Esophagus squamous epithelium (tissue), 5 donors: ENCODE measurements around the gene KISS1. TPM values are rescaled to one million over a fixed set of nuclear protein-coding genes. Genes with fewer than 3 reads are reported as not detected.

Experiments
- DNase-seq: peaks from one replicate; lab custom pipeline; 2025; lab: John Stamatoyannopoulos, UW
- H3K27ac ChIP-seq, 4 donors: fragments of 200-600 bp; sonication (generic); one replicate each; pipeline ENCODE4 v1.5.1; 2016 to 2019; ENCODE audit warnings: mild to moderate bottlenecking in 1 of 4
- H3K27me3 ChIP-seq, 4 donors: fragments of 200-600 bp; sonication (generic); 1 replicate in 3 of 4; 2 replicates in 1 of 4; pipeline versions ENCODE4 v1.5.1 to v1.6.0; 2017 to 2021; ENCODE audit warnings: antibody characterized with exemption in 1 of 4
- H3K36me3 ChIP-seq, 3 donors: fragments of 200-600 bp; sonication (generic); one replicate each; pipeline ENCODE4 v1.5.1; 2016 to 2019
- H3K4me1 ChIP-seq, 3 donors: fragments of 200-600 bp; sonication (generic); one replicate each; pipeline ENCODE4 v1.5.1; 2017 to 2019
- H3K4me3 ChIP-seq, 4 donors: fragments of 200-600 bp; sonication (generic); 1 replicate in 3 of 4; 2 replicates in 1 of 4; pipeline ENCODE4 v1.5.1; 2016 to 2019; ENCODE audit warnings: mild to moderate bottlenecking in 2 of 4, moderate library complexity in 1 of 4
- H3K9me3 ChIP-seq, 3 donors: fragments of 200-600 bp; sonication (generic); one replicate each; pipeline ENCODE4 v1.5.1; 2016 to 2019
- POLR2A ChIP-seq, 4 donors: fragments of 450-650 bp; IDR thresholded peaks; one replicate each; pipeline ENCODE4 v1.6.1; 2017; ENCODE audit warnings: antibody characterized with exemption in 4 of 4, mild to moderate bottlenecking in 4 of 4, moderate library complexity in 3 of 4
- WGBS, 2 donors: methylation state at CpG; one replicate each; pipeline ENCODE4 v1.1.5; 2018; 5-methylcytosine and 5-hydroxymethylcytosine counted together
- intact Hi-C: fragments of 100-400 bp; cut with DNase I; formaldehyde crosslinking; loops from one replicate; pipeline ENCODE4 v1.15.0; 2022
- total RNA-seq, 4 donors: library from RNA; depleted of rRNA; stranded (reverse); fragments of >200 nt; gene quantifications; one replicate each; pipeline ENCODE4 v1.1.0, GENCODE V29; 2016
- TF ChIP-seq, protein P1 (sequence below), 6 experiments: fragments of 450-650 bp in 4 of 6; fragments of 200-600 bp in 2 of 6; sonication (generic) in 2 of 6; IDR thresholded peaks; one replicate each; pipeline ENCODE4 v1.5.1; 2016 to 2019; ENCODE audit warnings: antibody characterized with exemption in 6 of 6, mild to moderate bottlenecking in 4 of 6, moderate library complexity in 4 of 6
- donor health status: DM: yes; HTN: yes; CAD: no.

Gene KISS1
- total RNA-seq, 4 donors from 2014 or later, result not detected

DNA sequence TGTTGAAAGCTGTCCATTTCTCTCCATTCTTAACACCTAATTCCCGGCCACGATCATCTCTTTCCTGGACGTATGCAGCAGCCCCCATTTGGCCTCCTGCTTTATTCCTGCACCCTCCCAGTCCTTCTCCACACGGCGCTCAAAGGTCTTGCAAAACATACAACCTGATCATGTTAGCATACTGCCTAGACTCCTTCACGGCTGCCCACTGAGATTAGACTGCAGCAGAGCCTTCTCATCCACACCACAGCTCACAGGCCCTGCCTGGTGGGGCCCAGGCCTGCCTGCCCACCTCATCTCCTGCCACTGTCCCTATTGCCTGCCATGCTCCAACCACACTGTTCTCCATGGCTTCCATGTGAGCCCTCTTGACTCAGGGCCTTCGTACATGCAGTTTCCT, 14.8 kb upstream of the KISS1 start:
- no peak for DNase-seq
- H3K4me1 ChIP-seq, result peaks cover 9 to 17% (median 10%) of the 10 kb centered on the region in 3 donors
- no peak overlapping the region for H3K27ac ChIP-seq
- H3K27me3 ChIP-seq, result peaks cover 0 to 30% (median 0%) of the 10 kb centered on the region in 4 donors
- intact Hi-C loops, result loop anchor here (5.0 kb wide), 1 partner anchor 156 kb away; no protein-coding TSS in a partner anchor
- TF ChIP-seq, protein P1, sequence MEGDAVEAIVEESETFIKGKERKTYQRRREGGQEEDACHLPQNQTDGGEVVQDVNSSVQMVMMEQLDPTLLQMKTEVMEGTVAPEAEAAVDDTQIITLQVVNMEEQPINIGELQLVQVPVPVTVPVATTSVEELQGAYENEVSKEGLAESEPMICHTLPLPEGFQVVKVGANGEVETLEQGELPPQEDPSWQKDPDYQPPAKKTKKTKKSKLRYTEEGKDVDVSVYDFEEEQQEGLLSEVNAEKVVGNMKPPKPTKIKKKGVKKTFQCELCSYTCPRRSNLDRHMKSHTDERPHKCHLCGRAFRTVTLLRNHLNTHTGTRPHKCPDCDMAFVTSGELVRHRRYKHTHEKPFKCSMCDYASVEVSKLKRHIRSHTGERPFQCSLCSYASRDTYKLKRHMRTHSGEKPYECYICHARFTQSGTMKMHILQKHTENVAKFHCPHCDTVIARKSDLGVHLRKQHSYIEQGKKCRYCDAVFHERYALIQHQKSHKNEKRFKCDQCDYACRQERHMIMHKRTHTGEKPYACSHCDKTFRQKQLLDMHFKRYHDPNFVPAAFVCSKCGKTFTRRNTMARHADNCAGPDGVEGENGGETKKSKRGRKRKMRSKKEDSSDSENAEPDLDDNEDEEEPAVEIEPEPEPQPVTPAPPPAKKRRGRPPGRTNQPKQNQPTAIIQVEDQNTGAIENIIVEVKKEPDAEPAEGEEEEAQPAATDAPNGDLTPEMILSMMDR (IDR thresholded peaks at IDR 0.05), result no peak
- no peak for TF ChIP-seq POLR2A (IDR thresholded peaks at IDR 0.05)
- no peak overlapping the region for H3K4me3 ChIP-seq
- 85 to 93% methylated on average over 5 to 7 of the region's 7 CpGs for WGBS, 2 donors
- no peaks in the 10 kb centered on the region for H3K36me3 ChIP-seq
- no peaks in the 10 kb centered on the region for H3K9me3 ChIP-seq

- H3K27me3 ChIP-seq, result peaks cover 0 to 42% (median 0%) of the 10 kb centered on the region in 4 donors
- no peak overlapping the region for H3K27ac ChIP-seq
- no peak overlapping the region for H3K4me3 ChIP-seq
- H3K4me1 ChIP-seq, result peaks cover 0 to 5% (median 0%) of the 10 kb centered on the region in 3 donors
- no peaks in the 10 kb centered on the region for H3K36me3 ChIP-seq
- WGBS, 2 donors, result 20 to 42% methylated on average over 6 to 13 of the region's 13 CpGs
- intact Hi-C loops, result no loop called here
- H3K9me3 ChIP-seq, result no peaks in the 10 kb centered on the region
- TF ChIP-seq, protein P1 (IDR thresholded peaks at IDR 0.05), result peak; percentile 77 to 89 (median 80)
- TF ChIP-seq POLR2A (IDR thresholded peaks at IDR 0.05), result no peak
- DNase-seq, result no peak
Measured at GRCh38 chr1:204207136-204207616, 10.9 kb upstream of the KISS1 start.

GRCh38 chr1:204206121-204206520, 9.8 kb upstream of the KISS1 start:
- Histone ChIP-seq H3K4me1 (peaks cover 0 to 5% (median 0%) of the 10 kb centered on the region in 3 donors), H3K36me3 (no peaks in the 10 kb centered on the region), H3K27ac (no peak overlapping the region), H3K4me3 (no peak overlapping the region), H3K27me3 (peaks cover 0 to 52% (median 0%) of the 10 kb centered on the region in 4 donors), H3K9me3 (no peaks in the 10 kb centered on the region)
- TF ChIP-seq, protein P1 (IDR thresholded peaks at IDR 0.05), result no peak
- TF ChIP-seq POLR2A (IDR thresholded peaks at IDR 0.05), result no peak
- DNase-seq, result no peak
- intact Hi-C loops, result no loop called here
- WGBS, 2 donors, result 43% methylated on average over 2 of the region's 2 CpGs

DNA sequence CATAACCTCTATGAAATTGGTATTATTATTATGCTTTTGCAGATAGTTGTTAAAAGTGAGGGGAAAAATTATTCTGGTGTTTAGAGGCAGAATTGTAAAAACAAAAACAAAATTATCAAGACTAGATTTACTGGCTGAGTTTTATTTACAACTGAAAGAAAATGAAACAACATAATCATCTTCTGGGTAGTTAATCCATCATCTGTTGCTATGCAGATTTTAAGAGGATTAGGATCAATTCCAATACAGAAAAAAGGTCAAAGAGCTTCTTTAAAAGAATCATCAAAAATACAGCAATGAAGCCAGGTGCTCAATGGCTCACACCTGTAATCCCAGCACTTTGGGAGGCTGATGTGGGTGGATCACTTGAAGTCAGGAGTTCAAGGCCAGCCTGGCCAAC, 9.2 kb upstream of the KISS1 start:
- peaks cover 0 to 5% (median 0%) of the 10 kb centered on the region in 3 donors for H3K4me1 ChIP-seq
- peaks cover 0 to 58% (median 0%) of the 10 kb centered on the region in 4 donors for H3K27me3 ChIP-seq
- no peak overlapping the region for H3K27ac ChIP-seq
- intact Hi-C loops, result no loop called here
- H3K4me3 ChIP-seq, result no peak overlapping the region
- TF ChIP-seq, protein P1 (IDR thresholded peaks at IDR 0.05), result no peak
- TF ChIP-seq POLR2A (IDR thresholded peaks at IDR 0.05), result no peak
- H3K36me3 ChIP-seq, result no peaks in the 10 kb centered on the region
- DNase-seq, result no peak
- no peaks in the 10 kb centered on the region for H3K9me3 ChIP-seq

DNA sequence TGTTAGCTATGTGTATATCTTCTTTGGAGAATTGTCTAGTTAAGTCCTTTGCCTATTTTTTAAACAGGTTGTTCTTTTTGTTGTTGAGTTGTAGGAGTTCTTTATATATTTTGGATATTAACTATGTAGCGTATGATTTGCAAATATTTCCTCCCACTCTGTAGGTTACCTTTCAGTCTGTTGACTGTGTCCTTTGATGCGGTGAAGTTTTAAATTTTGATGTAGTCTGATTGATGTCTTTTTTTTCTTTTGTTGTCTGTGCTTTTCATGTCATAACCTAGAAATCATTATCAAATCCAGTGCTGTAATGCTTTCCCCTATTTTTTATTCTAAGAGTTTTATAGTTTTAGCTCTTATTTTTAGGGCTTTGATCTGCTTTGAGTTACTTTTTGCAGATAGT, 8.7 kb upstream of the KISS1 start:
- WGBS, 2 donors, result 80 to 87% methylated on average over 2 of the region's 2 CpGs
- Histone ChIP-seq H3K36me3 (no peaks in the 10 kb centered on the region), H3K4me1 (peaks cover 0 to 5% (median 0%) of the 10 kb centered on the region in 3 donors), H3K4me3 (no peak overlapping the region), H3K27me3 (peaks cover 0 to 58% (median 0%) of the 10 kb centered on the region in 4 donors), H3K27ac (no peak overlapping the region), H3K9me3 (no peaks in the 10 kb centered on the region)
- intact Hi-C loops, result no loop called here
- TF ChIP-seq POLR2A (IDR thresholded peaks at IDR 0.05), result no peak
- TF ChIP-seq, protein P1 (IDR thresholded peaks at IDR 0.05), result no peak
- no peak for DNase-seq
